GM19468 (cell line): ENCODE data around the gene TSPAN31.

Experiments
- ATAC-seq: cut with Tn5 transposase; IDR thresholded peaks from one replicate; pipeline ENCODE4 v1.9.1; 2021; ENCODE audit warnings: mild to moderate bottlenecking, moderate library complexity, moderate number of reproducible peaks; ENCODE audit not compliant: unreplicated experiment; ENCODE audit errors: extremely low read depth

Gene TSPAN31

DNA sequence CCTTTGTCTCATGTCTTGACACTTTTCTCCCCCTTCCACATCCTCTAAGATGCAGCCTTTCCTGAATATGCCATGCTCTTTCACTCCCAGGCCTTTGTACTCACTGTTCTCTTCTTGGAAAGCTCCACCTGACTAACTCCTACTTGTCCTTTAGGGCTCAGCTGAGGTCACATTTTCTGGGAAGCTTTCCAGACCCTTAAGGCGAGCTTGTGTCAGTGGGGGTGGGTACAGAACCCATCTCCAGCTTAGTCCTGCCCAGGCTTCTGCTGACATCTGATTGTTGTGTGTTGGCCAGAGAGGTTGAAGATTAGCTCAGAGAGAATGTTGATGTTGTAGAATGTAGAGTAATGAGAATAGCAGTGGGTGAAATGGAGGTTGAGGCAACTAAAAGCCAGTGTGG, 34.9 kb downstream of the TSPAN31 start:
- ATAC-seq: no peak

DNA sequence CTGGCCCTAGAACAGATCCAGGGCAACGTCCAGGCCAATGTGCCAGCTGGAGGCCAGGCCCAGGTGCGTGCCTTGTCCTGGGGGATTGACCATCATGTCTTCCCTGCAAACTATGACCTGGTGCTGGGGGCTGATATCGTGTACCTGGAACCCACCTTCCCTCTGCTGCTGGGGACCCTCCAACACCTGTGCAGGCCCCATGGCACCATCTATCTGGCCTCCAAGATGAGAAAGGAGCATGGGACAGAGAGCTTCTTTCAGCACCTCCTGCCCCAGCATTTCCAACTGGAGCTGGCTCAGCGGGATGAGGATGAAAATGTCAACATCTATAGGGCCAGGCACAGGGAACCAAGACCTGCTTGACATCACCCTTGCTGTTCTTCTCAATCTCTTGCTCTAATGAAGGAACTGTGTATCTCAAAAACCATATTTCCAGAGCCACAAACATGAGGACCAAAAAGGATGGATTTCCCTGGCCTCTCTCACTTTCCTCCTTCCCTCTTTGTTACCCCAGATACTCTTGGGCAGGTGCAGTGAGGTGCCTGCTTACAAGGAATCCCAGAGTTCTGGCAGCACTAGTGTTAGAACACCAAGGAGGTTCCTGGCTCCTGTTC, 35.6 kb downstream of the TSPAN31 start:
- no peak for ATAC-seq

DNA sequence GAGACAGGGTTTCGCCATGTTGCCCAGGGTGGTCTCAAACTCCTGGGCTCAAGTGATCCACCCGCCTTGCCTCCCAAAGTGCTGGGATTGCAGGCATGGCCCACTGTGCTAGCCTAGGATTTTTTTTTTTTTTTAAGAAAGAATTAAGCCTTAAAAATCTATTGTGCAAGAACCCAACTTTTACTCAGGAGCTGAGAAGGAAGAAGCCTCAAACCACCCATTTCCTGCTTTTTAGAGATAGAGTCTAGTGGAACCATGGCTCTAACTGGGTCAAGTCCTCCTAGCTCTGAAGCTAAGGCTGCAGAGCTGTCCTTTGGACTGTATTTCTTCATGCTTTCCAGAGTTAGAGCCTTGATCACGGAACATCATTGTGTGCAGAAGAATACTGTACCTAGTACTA, 36.4 kb downstream of the TSPAN31 start:
- ATAC-seq: no peak

DNA sequence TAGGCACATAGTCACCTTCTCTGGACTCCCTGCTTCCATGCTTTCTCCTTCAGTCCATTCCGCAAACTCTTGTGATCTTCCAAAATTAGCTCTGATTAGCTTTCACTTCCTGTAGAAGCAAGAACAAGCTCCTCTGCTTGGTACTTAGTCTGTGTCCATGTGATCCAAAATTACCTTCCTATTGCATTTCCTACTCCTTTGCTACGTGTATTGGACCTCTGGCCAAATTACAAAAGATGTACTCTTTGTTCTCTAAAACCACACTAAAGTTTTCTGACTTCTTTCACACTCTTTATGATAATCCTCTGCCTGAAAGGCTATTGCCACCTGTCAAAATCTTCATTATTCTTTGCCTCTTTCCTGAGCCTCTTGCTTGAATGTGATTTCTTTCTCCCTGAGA, 37.0 kb downstream of the TSPAN31 start:
- ATAC-seq: no peak

DNA sequence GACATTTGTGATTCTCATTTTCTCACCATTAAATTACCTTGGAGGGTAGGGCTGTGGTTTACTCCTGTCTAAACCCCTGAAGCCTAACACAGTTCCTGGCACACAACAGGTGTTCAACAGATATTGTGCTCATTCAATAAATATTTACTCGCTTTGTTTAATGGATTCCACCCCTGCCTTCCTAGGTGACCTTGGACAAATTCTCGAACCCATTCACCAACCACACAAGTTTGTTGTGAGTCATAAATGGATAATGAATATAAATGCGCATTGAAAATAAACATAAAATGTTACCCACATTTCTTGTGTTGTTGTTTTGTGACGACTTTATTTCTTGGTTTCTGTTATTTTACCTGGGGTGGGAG, 37.4 kb downstream of the TSPAN31 start:
- no peak for ATAC-seq

DNA sequence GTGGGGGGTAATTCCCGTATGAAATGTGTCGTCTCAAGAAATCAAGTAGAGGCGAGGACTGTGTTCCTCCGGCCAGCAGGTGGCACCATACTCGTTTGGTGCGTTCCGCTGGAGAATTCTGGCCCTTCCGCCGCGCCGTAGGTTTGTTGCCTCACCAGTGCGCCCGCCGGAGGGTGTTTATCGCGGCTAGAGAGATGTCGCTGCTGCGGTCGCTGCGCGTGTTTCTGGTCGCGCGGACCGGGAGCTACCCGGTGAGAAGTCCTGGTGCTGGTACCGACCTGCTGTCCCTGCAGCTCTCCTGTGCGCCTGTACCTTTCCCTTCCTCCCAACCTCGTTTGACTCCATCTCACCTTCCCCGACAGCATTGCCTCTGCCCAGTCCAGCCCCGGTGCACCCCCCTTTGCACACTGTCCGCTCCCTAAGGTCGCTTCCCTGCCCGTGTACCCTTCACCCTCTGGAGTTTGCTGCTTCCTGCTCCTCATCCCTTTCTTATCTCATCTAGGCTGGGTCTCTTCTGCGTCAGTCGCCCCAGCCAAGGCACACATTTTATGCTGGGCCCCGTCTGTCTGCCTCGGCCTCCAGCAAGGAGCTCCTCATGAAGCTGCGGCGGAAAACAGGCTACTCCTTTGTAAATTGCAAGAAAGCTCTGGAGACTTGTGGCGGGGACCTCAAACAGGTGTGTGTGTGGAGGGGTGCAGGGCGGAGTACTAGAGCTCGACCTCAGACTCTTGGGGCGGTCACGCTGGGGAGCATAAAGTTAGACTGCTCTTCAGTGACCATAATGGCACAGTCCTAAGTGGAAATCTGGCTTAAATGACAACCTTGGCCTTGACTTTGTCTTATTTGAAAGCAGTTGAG, 38.0 kb downstream of the TSPAN31 start, which contains the start of gene TSFM:
Gene TSFM (plus strand): TSS at position 180 of the 858 bp plus-strand sequence. CDS start 15 bp downstream, at position 195.
- ATAC-seq: peak; percentile 43

DNA sequence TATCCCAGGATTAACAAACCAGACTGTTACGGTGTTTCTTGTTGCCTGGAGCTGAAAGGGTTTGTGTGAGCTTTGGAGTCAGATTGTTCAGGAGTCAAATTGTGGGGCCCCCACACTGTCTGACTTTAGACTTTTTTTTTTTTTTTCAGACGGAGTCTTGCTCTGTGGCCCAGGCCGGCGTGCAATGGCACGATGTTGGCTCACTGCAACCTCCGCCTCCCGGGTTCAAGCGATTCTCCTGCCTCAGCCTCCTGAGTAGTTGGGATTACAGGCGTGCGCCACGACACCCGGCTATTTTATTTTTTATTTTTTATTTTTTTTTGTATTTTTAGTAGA, 38.6 kb downstream of the TSPAN31 start:
- no peak for ATAC-seq

DNA sequence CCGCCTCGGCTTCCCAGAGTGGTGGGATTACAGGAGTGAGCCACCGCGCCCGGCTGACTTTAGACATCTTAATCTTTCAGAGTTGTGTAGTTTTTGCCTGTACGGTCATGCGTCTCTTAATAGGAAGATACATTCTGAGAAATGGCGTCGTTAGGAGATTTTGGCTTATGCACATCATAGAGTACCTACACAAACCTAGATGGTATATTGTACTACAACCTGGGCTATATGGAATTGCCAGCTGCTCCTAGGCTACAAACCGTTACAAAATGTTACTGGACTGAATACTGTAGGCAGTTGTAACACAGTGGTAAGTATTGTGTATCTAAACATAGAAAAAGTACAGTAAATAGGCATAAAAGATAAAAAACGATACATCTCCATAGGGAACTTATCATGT, 39.0 kb downstream of the TSPAN31 start:
- ATAC-seq: no peak

DNA sequence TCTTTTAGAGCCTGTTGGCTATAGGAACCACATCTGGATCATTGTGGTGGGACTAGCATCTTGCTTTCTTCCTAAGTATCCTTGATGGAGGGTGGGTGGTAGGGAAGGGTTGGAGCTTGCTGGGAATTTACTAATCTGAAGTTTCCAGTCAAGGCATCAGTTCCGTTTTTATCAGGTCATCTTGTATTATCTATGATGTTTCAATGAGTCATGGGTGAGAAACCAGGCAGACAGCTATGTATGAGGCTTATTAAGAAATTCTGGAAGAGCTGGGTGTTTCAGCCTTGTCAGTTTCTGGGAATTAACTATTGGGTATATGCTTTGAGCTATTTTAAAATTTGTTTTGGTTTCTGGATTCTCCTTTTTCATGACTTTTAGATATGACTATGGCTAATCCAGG, 49.1 kb downstream of the TSPAN31 start:
- no peak for ATAC-seq

DNA sequence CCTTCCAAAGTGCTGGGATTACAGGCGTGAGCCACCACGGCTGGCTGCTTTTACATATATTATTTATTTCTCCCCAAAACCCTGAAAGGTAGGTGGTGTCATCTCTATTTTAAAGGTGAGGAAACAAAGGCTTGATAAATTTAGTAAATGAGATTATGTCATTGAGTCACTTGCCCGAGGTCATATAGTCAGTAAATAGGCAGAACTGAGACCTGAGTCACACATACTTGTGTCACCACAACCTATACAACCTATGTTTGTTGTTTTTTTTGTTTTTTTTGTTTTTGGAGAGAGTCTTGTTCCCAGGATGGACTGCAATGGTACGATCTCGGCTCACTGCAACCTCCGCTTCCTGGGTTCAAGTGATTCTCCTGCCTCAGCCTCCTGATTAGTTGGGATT, 50.5 kb downstream of the TSPAN31 start:
- no peak for ATAC-seq

DNA sequence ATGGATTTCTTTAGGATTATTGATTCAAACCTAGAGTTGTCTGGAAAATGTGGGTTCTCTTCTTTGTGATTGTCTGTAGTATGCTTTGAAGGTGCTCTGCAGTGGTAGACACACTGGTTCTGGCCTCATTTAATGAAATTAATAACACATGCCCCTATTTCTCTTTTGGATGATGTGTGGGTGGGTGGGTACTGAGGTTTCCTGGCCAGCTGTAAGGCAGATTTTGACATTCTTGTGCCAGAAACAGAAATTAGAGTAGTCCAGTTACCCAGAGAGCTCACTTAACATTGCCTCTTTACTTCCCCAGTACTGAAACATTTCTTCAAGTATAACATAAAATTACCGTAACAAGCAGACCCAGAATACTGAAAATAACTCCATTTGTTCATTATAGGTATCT, 52.2 kb downstream of the TSPAN31 start:
- ATAC-seq: no peak

DNA sequence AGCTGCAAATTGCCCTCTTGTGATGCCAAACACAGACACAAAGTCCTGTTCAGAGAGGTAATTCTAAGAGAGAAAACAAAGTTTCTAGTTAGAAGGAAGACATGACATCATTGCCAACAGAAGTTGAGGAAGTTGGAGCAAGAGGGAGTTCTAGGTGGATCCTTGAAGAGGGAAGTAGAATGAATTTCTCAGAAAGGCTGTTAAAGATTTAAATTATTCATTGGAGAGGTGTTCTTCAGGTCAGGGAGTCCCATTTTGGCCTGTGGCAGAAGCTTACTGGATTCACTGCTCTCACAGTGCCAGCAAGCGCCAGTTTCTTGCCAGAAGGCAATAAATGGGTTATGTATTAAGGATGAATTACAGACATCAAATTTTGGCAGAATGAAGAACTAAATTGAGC, 53.1 kb downstream of the TSPAN31 start:
- no peak for ATAC-seq
